ENCODE data around the gene ADAMTSL3.
"Not testable (repeated sequence)": the region's sequence is repeated elsewhere in the genome, so short reads cannot be mapped to it uniquely, and the experiment has no call there.

- not testable (repeated sequence) for TF ChIP-seq POLR2A, CTCF (IDR thresholded peaks at IDR 0.05)
These were observed 400.6 kb downstream of the ADAMTSL3 start for GRCh38 chr15:84054544-84054943.
